A204.1 (cell line): ENCODE data around the gene SUN1.
"Not testable (repeated sequence)": the region's sequence is repeated elsewhere in the genome, so short reads cannot be mapped to it uniquely, and the experiment has no call there.

Experiments
- FAIRE-seq: peaks from 2 replicates; lab custom pipeline; 2012; peaks lifted over from hg19 to GRCh38; lab: Jason Lieb, UNC

Gene SUN1

GRCh38 chr7:921071-921461 lies 88.8 kb downstream of the SUN1 start:
- FAIRE-seq, result no peak

GRCh38 chr7:921581-922333 lies 89.5 kb downstream of the SUN1 start:
- FAIRE-seq, result no peak

DNA sequence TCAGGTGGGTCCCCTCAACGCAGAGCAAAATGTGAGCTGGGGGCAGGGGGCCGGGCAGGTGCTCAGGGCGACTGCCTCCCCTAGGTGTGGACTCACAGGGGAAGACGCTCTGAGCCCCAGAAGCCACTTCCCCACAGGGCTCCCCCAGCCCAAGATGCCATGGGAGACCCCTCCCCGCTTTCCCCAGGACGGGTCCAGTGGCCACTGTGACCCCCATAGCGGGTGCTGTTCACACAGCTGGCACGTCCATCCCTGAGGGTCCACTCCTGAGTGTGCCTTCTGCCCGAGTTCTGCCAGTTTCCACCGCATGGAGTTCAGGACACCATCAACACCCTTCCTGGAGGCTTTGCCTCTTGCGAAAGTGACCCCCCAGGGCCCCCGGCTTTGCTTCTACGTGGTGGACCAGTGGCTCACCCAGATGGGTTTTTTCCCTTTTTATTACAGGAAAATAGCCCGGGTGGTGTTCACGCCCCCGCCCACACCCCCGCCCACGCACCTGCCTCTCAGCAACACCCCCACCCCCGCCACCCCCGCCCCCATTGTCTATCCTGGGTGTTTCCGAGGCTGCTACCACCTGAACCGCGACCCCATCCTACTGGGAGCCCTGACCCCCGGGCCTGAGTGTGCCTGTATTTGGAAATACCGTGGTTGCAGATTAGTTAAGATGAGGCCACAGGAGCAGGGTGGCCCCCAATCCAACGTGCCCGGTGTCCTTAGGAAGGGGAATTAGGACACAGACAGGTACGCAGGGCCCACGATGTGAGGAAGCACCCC lies 90.2 kb downstream of the SUN1 start:
- no peak for FAIRE-seq

- FAIRE-seq, result no peak
Measured at GRCh38 chr7:923108-924041, 91.1 kb downstream of the SUN1 start.

DNA sequence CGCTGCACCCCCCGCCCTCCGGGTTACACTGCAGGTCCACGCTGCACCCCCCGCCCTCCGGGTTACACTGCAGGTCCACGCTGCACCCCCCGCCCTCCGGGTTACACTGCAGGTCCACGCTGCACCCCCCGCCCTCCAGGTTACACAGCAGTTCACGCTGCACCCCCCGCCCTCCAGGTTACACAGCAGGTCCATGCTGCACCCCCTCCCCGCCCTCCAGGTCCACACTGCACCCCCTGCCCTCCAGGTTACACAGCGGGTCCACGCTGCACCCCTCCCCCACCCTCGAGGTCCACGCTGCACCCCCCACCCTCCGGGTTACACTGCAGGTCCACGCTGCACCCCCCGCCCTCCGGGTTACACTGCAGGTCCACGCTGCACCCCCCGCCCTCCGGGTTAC lies 91.8 kb downstream of the SUN1 start:
- not testable (repeated sequence) for FAIRE-seq
